Measurements from ENCODE around the gene HEYL.

DNA sequence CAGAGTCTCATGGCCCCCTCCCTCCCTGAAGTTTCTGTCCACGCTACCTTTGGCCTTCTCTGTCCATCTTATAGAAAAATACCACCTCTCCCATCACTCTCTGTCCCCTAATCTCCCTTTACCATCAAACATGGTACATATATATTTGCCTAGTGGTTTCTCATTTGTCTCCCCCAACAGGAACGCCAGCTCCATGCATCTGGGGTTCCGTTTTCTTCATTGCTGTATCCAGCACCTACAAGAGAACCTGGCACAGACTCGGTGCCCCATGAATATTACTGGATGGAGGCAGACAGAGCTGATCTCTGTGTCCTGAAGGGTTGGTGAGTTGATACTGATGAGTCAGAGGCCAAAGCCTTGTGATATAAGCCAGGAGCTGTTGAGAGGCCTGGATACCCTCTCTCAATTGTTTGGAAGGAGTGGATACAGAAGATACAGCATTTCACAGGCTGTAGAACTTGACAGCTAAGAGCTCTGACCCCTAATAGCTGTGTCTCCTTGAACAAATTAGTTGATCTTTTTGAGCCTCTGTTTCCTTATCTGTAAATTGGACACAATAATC lies 21.9 kb downstream of the HEYL start:
- TF ChIP-seq, protein P1, sequence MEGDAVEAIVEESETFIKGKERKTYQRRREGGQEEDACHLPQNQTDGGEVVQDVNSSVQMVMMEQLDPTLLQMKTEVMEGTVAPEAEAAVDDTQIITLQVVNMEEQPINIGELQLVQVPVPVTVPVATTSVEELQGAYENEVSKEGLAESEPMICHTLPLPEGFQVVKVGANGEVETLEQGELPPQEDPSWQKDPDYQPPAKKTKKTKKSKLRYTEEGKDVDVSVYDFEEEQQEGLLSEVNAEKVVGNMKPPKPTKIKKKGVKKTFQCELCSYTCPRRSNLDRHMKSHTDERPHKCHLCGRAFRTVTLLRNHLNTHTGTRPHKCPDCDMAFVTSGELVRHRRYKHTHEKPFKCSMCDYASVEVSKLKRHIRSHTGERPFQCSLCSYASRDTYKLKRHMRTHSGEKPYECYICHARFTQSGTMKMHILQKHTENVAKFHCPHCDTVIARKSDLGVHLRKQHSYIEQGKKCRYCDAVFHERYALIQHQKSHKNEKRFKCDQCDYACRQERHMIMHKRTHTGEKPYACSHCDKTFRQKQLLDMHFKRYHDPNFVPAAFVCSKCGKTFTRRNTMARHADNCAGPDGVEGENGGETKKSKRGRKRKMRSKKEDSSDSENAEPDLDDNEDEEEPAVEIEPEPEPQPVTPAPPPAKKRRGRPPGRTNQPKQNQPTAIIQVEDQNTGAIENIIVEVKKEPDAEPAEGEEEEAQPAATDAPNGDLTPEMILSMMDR (conservative IDR thresholded peaks at IDR 0.05; ENCODE audit: low read length) = no peak
- no peak for TF ChIP-seq EZH2phosphoT487 (IDR thresholded peaks at IDR 0.05; ENCODE audit: borderline replicate concordance)
